HCT116 (cell line): ENCODE measurements around the gene DCHS1.
"Not testable (repeated sequence)": the region's sequence is repeated elsewhere in the genome, so short reads cannot be mapped to it uniquely, and the experiment has no call there.

ENCODE experiments used
- ATF3 ChIP-seq: IDR thresholded peaks from 2 replicates; pipeline ENCODE4 v1.6.1; 2012
- CTCF ChIP-seq, 3 experiments: fragments of 200-600 bp in 1 of 3; sonication (generic) in 1 of 3; IDR thresholded peaks in 2 of 3; conservative IDR thresholded peaks in 1 of 3; 2 replicates each; pipeline ENCODE4 v1.5.1; 2012 to 2017; ENCODE audit warnings: low read depth in 2 of 3, low read length in 2 of 3, antibody characterized with exemption in 1 of 3, borderline replicate concordance in 1 of 3, control low read depth in 1 of 3, mild to moderate bottlenecking in 1 of 3, mixed read lengths in 1 of 3, mixed run types in 1 of 3, moderate library complexity in 1 of 3; ENCODE audit not compliant: insufficient read depth in 1 of 3
- EGR1 ChIP-seq: IDR thresholded peaks from 2 replicates; pipeline ENCODE4 v1.6.1; 2012; ENCODE audit warnings: low read depth
- EZH2 ChIP-seq: fragments of 200-600 bp; sonication (generic); IDR thresholded peaks from 2 replicates; pipeline ENCODE4 v1.6.1; 2017; ENCODE audit warnings: antibody characterized with exemption, mixed run types
- MAX ChIP-seq: IDR thresholded peaks from 2 replicates; pipeline ENCODE4 v1.6.1; 2012
- POLR2A ChIP-seq: IDR thresholded peaks from 2 replicates; pipeline ENCODE4 v1.7.0; 2011; ENCODE audit warnings: borderline replicate concordance; ENCODE audit not compliant: insufficient read depth, insufficient read length; ENCODE audit errors: extremely low read depth
- POLR2AphosphoS5 ChIP-seq: IDR thresholded peaks from 2 replicates; pipeline ENCODE4 v1.6.1; 2011; ENCODE audit warnings: mild to moderate bottlenecking, low read depth, low read length, moderate library complexity
- REST ChIP-seq: IDR thresholded peaks from 2 replicates; pipeline ENCODE4 v1.6.1; 2012; ENCODE audit warnings: low read depth
- SIN3A ChIP-seq: IDR thresholded peaks from 2 replicates; pipeline ENCODE4 v1.6.1; 2012; ENCODE audit warnings: low read depth
- SP1 ChIP-seq: IDR thresholded peaks from 2 replicates; pipeline ENCODE4 v1.6.1; 2012; ENCODE audit warnings: low read depth
- SRF ChIP-seq: IDR thresholded peaks from 2 replicates; pipeline ENCODE4 v1.6.1; 2012; ENCODE audit warnings: low read depth
- TCF7L2 ChIP-seq: IDR thresholded peaks from 2 replicates; pipeline ENCODE4 v1.7.0; 2011; ENCODE audit warnings: borderline replicate concordance, inconsistent platforms; ENCODE audit not compliant: insufficient read depth, insufficient read length; ENCODE audit errors: extremely low read depth
- ZFX ChIP-seq: fragments of 450-650 bp; IDR thresholded peaks from 2 replicates; pipeline ENCODE4 v1.6.1; 2017
- ZNF274 ChIP-seq: fragments of 200-500 bp; sonication (Bioruptor generic); IDR thresholded peaks from 2 replicates; pipeline ENCODE4 v1.6.1; 2014; ENCODE audit warnings: mild to moderate bottlenecking, low read depth, low read length, inconsistent platforms

GRCh38 chr11:6701955-6702354, 46.3 kb upstream of the DCHS1 start:
- TF ChIP-seq CTCF (IDR thresholded peaks at IDR 0.05 in 2 of 3, conservative IDR thresholded peaks at IDR 0.05 in 1 of 3; ENCODE audit: borderline replicate concordance in 1 of 3, insufficient read depth in 1 of 3, low read depth in 2 of 3, low read length in 2 of 3); POLR2A; EZH2; SRF; EGR1; SIN3A; REST; POLR2AphosphoS5; MAX; ZNF274; SP1; TCF7L2; ZFX; ATF3: not testable (repeated sequence)
